CD4-positive, alpha-beta T cell treated with Interleukin-15 for 4 hours (primary cell): ENCODE data around the gene LINGO1.

Experiments used
- DNase-seq: peaks from one replicate; pipeline ENCODE4 v3.0.0-alpha.2; 2020; ENCODE audit warnings: low spot score

Gene LINGO1

DNA sequence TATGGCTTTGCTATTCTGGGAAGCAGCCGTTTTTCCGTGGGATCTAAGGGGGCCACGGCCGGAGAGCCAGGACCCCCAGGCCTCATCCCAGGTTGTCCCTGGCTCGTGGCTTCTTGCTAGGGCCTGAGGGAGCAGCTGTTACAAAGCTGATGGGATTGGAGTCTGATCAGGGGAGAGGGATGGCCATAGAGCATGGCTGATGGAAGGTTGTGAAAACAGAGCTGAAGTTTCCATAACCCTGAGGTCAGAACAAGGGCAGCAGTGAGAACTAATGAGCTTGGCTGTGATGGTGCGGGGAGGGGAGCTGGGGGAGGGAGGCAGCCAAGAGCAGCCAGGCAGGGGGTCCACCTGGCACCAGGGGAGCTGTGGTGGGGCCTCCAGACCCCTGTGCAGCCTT, 63.0 kb downstream of the LINGO1 start:
- no peak for DNase-seq

- no peak for DNase-seq
Observed at GRCh38 chr15:77568973-77569728, 63.6 kb downstream of the LINGO1 start.

GRCh38 chr15:77568014-77568972, 64.4 kb downstream of the LINGO1 start:
- no peak for DNase-seq

- no peak for DNase-seq
Observed at GRCh38 chr15:77567202-77567601, 65.5 kb downstream of the LINGO1 start.

DNA sequence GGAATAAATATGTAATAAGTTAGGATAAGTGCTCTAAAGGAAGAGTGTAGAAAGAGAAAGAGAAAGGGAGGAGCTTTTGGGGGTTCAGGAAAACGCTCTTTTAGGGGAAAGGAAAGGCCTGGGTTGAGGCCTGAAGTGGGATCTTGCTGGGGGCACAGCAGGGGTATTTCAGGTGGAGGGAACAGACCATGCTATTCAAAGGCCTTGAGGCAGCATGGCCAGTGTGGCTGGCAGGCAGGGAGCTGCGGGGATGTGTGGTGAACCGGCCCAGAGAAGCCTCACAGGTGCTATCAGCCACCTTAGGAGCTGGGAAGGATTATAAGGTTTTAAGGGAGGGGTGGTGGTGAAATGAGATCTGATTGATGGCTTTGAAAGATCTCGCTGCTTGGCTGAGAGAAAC, 66.6 kb downstream of the LINGO1 start:
- DNase-seq, result no peak

- DNase-seq, result no peak
Observed at GRCh38 chr15:77565378-77565915, 67.3 kb downstream of the LINGO1 start.

DNA sequence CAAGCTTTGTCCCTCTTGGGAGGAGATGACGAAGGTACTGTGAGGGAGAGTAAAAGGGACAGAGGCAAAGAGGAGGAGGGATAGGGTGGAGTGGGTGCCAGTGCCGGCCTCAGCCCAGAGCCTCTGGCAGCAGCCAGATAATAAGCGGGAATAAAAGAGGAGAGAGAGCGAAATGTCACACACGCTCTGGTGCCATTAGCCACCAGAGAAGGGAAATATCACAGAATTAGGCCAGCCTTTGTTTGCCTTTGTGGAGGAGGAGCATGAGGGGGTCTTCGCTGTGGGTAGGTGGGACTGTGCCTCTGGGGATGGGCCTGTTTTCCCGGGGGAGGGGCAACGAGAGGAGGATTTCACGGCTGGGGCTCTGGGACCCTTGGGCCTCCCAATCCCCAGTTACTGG, 67.8 kb downstream of the LINGO1 start:
- DNase-seq, result no peak

GRCh38 chr15:77564341-77564740, 68.4 kb downstream of the LINGO1 start:
- DNase-seq, result no peak

DNA sequence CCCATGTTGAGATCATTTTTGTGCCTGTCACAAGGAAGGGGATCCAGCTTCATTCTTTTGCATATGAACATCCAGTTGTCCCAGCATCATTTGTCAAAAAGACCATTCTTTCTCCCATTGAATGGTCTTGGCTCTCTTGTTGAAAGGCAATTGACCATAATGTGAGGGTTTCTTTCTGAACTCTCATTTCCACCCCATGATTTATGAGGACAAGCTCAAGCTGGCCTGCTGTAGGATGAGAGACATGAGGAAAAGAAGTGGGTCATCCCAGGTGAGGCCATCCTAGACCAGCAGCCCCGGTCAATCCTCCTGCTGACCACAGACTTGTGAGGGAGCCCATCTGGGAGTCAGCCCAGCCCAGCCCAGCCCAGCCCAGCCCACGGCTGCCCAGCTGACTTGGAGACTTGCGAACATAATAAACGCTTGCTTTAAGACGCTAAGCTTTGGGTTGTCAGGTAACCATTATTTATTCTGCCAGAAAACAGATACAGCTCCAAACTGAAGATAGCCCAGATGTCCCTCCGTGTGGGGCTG, 69.0 kb downstream of the LINGO1 start:
- no peak for DNase-seq
